GM19238 (cell line): ENCODE results near the gene GIMAP2.
"Not testable (repeated sequence)": the region's sequence is repeated elsewhere in the genome, so short reads cannot be mapped to it uniquely, and the experiment has no call there.

ENCODE experiments used
- DNase-seq: peaks from one replicate; pipeline ENCODE4 v3.0.0; 2011; ENCODE audit warnings: low spot score; ENCODE audit not compliant: insufficient read length

GIMAP2 gene

DNA sequence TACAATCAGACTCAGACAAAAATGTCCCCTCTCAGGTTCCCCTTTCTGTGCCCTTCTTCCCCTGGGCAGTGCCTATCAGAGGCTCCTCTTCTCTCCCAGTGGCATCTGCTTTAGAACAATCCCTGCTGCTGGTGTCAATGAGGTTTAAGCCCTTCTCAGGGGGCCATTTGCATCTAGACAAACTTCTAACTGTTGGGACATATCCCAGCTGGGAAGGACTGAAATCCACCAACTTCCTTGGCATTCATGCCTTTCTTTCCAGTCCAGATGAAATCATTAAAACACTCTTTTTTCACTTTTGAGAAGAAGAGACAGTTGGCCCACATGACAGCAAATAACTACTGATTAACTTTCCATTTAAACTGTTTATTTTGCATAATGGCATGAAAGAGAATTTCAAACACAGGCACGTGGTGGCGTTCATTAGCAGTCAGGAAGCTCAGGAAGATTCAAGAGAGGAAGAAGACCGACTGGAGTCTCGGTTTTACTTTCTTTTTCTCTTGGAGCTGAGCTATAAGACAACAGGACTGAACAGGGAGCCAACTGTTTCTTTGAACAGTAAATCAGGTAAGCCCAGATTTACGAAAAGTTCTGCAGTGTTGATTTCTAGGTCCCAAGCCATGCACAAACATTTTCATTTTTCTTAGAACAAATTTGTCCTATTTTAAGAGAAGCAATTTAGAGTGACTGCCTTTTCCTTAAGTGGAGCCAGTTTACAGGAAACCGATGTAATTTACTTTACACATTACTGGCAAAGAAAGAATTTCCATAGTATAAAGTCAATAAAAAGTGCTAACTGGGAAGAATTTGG, at the start of gene GIMAP2:
GIMAP2 (plus strand) TSS at position 488 of the 811 bp plus-strand sequence. CDS start 1,354 bp downstream, outside the sequence.
- DNase-seq, result peak; percentile 46

DNA sequence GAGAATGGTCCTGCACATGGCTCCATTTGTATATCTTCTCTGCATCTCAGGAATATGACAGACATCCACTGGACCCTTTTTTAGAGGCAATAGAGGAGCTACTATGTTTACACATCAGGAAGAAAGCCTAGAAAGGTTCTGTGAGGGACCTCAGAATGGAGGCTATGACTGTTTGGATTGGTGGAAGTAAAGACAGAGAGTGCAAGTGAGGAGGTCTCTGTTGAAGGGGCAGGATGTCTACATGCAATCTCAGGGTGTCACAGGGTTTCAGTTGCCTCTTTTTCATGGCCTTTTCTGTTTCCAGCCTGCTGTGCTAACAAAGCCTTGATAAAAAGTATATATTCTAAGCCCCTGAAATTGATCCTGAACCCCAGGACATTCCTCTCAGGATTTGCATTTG, 43.7 kb upstream of the GIMAP2 start:
- DNase-seq, result no peak

DNA sequence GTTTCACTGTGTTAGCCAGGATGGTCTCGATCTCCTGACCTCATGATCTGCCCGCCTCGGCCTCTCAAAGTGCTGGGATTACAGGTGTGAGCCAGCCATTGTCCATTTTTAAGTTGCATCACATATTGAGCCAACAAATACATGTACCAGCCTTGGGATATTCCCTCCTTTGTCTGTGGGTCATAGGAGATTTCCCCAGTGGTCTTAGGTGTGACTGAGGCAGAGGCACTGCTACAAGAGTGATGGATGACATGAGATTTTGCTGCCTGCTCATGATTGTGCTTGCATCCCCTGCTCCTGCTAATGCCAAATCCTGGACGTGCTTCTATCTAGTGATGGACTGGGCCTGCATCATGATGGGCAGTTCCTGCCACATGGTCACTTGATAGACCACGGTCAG, 42.6 kb upstream of the GIMAP2 start:
- DNase-seq, result no peak

DNA sequence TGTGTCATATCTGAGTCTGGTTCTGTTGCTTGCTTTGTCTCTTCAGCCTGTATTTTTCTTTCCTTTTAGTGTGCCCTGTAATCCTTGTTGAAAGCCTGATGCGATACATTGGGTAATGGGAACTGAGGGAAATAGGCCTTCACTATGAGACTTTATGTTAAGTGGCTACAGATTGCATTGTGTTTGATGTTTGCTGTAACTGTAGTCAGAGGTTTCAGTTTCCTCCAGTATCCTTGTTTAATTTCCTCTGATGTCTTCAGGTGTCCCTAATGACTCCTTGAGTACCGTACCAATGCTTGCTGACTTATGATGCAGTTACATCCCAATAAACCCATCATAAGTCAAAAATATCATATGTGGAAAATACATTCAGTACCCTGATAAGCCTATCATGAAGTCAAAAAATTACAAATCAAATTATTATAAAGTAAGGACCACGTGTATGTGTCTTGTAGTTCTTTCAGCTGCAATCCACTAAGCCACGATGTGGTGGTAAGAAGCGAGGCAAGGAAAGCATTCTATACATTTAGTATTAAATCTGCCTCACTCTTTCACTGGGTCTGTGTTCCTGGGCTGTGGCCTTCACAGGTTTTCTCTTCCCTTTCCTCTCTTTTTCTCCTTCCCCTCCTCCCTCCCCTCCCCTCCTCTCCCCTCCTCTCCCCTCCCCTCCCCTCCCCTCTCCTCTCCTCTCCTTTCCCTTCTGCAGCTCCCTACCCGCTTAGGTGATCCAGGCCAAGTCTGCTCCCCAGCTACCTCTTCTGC, 40.1 kb upstream of the GIMAP2 start:
- no peak for DNase-seq

DNA sequence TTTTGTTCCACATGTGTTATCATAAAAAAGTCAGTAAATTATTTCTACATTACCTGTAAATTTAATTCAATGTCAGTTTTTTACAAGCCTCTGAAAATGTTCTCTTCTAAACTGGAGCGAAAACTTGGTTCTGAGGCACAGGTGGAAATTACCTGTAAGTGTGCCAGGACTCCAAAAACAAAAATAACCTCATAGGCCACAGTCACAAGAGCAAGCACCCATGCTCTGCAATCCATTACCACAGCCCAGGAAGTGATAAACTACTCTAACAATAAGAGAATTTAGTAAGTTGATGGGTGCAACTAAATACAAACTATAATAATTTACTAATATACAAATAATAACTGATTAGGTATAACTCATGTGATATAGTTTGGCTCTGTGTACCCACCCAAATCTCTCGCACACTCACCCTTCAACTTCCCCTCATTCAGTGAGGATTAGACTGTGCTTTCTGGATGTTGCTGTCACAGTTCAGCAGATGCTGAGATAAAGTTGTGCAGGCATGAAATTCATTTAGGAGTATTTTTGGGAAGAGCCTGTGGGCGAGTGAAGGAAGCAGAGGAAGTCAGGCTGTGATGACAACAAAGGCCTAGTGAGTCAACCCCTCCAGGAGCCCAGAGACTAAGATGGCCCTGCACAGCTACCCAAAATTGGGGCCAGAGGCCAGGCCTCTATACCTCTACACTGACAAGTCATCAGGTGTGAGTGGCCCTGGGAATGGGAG, 37.0 kb upstream of the GIMAP2 start:
- DNase-seq, result no peak

DNA sequence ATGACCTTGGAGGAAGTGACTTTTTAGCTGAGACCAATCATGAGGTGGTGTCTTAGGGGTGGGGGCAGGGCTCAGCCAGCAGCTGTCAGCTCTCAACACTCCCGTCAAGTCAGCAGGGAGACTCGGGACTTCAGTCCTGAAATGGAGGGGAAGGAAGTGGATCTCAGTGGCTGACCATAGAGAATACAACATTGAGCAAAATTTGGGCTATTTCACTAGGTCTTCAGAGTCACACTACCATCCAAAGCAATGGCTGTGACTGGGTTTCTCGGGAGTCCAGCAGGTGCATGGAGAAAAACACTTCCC, 36.5 kb upstream of the GIMAP2 start:
- no peak for DNase-seq

DNA sequence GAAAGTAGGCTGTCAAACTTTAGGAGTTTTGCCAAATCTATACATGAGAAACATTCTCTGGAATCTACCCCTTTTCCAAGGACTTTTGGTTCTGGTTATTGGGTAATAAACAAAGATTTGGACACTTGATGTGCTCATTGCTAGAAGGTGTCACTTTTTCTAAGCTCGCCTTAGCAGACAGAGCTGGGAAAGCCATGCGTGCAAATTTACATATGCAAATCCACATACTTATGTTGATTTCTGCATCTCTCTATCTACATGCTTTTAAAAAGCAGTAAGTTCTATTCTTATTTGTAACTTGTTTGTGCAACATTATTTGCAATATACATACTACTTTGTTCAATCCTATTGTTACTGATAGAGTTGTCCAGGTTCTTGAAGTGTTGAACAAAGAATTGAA, 30.8 kb upstream of the GIMAP2 start:
- no peak for DNase-seq

DNA sequence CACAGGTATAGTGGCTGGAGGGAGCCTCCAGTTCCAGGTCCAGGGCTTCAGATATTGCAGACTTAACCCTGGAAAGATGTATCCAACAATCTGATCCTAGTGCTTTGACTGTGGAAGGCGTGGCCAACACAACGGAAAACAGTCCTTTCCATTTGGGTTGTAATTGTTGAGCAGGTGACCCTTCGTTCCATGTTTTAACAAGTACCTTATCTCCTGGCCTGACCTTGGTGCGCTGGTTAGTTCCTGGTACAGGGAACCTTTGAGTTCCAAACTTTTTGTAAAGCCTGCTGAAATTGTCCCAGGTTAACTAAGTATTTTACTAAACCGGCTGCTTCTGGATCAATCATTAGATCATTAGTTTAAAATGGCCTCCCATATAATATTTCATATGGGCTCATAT, 29.5 kb upstream of the GIMAP2 start:
- DNase-seq, result no peak

DNA sequence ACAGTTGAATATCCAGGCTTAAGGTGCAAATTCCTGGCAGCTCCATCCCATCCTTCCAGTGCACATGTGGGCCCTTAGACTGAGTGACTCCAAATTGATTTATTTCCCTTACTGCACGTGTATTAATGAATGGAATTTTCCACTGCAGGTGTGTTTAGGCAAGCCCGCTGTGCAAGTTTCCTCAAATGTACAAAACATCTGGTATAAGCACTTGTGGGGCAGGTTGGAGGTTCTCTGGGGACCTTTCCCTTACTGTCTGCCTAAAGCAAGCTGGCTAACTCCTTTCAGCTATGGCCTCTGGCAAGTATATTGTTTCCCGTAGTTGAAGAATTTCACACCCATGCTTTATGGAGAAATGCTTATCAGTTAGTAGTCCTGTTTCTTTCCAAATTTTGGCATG, 28.0 kb upstream of the GIMAP2 start:
- DNase-seq, result no peak

DNA sequence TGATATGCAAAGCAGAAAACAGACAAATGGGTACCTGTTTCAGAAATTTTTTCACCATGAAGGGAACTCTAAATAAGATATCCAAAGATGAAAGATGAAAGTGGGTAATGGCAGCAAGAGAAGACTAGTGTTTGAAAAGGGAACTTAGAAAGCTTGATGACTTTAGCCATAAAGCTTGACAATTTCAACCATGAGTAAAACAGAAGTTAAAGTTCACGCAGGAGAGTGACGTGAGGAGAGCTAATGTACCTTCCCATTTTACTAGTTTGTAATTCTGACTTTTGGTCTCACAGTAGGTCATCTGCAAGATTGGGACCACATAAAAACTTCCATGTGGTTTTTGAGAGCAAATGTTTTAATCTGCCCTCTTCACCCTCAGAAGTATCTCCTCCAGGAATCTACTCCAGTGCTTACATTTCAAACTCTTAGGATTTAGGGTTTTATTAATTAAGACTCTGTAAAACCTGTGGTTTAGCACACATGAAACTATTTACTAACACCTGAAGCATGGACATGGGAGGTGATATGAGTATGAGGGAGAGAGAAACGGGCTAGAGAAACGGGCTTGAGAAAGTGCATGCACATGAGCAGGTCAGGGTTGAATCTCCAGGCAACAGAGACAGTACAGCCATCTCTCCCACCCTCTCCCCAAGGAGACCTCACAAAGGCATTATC, 24.4 kb upstream of the GIMAP2 start:
- DNase-seq, result no peak

DNA sequence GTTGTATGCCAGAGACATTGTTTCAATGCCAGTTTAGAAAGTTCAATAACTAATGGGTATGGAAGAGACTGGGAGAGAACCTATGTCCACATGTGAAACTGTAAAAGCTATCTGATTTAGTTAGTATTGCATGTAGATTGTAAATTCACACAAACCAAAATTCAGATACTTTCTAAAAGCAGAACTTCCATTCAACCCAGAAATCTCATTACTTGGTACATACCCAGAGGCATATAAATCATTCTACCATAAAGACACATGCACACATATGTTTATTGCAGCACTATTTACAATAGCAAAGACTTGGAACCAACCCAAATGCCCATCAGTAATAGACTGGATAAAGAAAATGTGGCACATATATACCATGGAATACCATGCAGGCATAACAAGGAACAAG, 22.7 kb upstream of the GIMAP2 start:
- DNase-seq, result not testable (repeated sequence)

DNA sequence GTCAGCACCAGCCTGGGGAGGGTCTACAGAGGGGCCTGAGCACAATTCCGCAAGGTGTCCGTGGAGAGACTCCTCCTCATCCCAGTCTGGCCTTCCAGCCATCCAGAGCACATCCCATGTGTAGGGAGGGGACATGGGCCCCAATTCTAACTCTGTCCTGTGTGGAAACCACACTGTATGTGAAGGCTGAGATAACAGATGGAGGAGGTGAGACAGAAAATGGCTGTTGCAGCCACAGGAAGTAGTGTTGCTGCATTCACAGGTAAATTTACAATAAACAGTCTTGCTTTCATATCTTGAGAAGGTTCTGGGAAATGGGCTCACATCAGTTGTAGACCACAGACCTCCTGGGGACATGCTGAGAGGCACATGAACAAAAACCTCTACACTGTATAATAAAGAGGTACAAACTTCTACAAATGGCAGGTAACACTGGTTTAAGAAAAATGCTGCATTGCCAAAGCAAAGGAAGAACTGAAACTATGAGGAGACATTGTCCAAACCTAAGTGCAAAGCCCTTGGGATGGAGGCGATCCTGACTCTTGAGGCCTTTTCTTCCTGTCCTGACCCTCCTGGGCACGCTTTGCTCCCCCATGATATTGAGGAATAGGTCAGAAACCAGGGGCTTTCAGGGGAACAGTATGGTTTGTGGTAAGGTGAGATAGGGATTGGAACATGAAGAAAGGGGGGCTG, 21.6 kb upstream of the GIMAP2 start:
- DNase-seq, result no peak

DNA sequence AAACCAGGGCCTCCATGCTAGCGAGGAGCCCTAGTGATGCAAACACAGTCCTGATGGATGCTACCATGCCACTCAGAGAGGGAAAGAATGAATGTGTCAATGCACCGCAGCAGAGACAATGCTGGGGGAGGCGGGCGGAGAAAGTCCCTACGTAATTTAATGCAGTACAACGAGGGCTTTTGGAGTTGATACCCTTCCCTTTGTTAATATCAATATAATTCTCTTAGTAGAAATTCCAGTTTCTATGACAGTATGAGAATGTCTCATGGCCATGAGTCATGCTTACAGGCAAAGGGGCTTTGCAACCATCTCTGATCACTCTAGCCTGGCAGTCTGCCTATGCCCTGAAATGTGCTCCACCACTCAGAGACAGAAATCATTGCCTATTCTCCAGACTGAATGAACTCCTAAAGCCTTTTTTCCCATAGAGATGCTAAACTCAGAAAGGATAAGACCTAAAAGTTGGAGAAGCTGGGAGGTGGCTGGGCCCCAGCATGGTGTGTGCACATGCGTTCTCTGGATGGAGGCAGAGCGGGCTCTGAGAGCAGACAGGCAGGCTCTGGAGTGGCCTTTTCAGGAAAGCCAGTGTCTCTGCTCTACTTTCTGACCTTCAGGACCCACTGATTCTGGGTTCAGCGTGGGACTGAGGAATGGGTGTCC, 20.3 kb upstream of the GIMAP2 start:
- DNase-seq, result no peak

DNA sequence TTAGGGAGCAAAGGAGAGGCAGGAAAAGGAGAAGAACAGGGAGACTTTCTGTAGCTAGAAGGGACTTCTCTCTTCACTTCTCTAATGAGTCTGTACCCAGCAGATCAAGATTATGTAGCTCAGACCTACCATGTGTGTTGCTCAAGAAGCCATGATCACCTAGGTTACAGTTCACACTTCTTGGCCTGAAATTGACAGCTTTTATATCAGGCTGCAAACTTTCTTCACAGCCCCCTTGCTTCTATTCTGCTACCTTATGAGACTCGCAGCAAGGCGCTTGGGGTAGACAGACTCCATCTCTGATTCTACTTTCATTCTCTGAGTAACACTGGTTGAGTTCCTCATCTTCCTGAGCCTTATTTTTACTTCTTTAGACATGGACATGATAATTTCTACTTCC, 19.6 kb upstream of the GIMAP2 start:
- DNase-seq, result no peak

DNA sequence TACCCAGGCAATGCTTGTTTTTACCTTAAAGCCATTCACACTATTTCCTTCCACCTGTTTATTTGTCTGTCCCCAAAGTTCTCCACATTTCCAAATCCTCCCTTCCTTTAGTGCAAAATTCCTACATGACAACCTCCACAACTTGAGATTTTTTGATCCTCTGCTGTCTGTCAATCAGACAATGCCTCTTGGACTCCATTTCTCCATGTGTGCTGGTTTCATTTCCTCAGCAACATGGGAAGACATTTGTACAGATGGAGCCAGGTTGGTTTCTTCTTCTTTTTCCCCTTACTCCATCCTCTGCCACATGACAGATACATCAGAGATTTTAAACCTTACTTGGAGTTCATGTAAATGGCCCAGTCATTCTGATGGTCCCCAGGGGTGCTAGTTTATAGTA, 19.1 kb upstream of the GIMAP2 start:
- DNase-seq, result no peak

DNA sequence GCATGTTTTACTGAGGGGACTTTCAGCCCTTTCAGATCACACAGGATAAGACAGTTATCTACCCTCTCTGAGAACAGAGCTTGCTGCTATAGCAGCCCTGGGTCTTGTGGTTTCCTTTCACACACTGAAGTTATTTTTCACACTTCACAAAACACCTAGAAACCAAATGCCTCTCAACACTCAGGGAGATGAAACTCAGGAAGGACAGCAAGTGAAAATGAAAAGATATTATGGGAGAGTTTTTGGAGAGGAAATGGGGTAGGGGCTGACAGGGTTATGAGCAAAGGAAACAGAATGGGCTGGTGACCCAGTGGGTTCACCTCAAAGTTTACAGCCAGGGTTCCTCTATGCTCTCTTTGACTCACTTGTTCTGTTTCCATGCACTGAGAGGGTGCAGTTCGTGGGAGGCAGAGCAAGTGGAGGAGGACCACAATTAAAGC, 17.0 kb upstream of the GIMAP2 start:
- DNase-seq, result peak; percentile 41

DNA sequence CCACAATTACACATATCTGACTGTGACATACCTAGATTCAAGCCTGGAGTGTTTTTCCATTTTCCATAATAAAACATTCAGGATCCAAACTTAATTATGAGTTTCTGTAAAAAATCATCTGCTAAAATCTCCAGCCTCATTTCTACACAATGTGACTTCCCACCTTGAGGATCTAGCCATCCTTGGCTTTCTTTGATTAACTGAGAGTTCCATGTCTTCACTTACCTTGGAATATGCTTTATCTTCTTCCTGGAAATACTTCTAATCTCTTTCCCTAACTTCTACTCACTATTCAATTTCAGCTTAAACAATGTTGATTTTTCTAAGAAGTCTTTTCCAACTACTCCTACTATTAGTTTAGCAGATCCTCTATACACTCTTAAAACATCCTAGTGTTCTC, 16.5 kb upstream of the GIMAP2 start:
- DNase-seq, result no peak

DNA sequence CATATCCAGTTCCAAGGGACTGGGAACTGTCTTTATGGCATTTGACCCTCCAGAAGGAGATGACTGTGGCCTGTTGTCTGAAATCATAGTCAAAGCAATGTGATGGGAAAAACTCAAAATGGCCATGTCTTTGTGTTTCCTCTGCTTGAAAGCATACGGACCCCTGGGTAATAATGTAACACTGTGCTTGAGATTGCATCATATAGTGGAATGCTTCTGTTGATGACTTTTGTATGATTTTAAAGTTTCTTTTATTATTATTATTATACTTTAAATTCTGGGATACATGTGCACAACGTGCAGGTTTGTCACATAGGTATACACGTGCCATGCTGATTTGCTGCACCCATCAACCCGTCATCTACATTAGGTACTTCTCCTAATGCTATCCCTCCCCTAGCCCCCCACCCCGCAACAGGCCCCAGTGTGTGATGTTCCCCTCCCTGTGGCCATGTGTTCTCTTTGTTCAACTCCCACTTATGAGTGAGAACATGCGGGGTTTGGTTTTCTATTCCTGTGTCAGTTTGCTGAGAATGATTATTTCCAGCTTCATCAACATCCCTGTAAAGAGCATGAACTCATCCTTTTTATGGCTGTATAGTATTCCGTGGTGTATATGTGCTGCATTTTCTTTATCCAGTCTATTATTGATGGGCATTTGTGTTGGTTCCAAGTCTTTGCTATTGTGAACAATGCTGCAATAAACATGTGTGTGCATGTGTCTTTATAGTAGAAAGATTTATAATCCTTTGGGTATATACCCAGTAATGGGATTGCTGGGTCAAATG, 13.5 kb upstream of the GIMAP2 start:
- not testable (repeated sequence) for DNase-seq

DNA sequence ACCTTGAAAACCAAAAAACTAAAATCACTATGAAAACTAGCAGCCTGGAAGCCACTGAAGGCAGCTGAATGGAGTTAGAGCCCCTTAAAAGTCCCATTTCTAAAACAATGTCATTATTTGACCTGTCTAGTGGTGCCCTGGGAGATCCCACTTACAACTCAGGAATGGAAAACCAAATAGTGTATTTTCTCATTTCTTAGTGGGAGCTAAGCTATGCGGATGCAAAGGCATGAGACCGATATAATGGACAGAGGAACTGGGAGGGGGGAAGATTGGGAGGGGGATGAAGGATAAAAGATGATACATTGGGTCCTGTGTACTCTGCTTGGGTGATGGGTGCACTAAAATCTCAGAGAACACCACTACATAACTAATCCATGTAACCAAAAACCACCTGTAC, 9.8 kb upstream of the GIMAP2 start:
- DNase-seq, result no peak

DNA sequence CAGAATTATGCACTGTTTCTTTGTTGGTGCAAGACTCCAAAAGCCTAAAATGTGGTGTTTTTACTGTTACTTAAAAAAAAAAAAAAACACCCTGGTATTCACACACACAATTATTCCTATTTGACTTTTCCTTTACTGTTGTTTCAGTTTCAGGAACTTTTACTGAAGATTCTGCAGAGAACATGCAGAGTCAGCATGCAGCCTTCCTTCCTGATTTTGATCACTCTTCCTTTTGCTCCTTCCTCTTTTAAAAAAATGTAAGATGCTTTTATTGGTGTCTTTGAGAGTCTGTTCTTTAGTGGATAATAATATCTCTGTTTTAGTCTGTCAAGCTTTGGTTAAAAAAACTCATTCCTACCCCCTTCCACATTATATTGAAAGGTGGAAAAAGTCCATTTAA, 9.2 kb upstream of the GIMAP2 start:
- DNase-seq, result not testable (repeated sequence)
